GM23338 (cell line): ENCODE measurements around the gene SNRPD3. TPM values are rescaled to one million over a fixed set of nuclear protein-coding genes. Genes with fewer than 3 reads are reported as not detected.

Experiments used
- ATAC-seq: fragments of 200-7000 bp; cut with Tn5 transposase; 3 replicates; pipeline ENCODE4 v1.9.1; 2020
- DNase-seq: peaks from one replicate; pipeline ENCODE4 v3.0.0-alpha.2; 2015; ENCODE audit warnings: low spot score
- H2AFZ ChIP-seq: fragments of 200-600 bp; sonication (generic); 2 replicates; pipeline ENCODE4 v1.8.0; 2016; ENCODE audit warnings: antibody characterized with exemption, mild to moderate bottlenecking, moderate library complexity
- H3F3A ChIP-seq: fragments of 200-600 bp; sonication (generic); replicated peaks from 2 replicates; pipeline ENCODE4 v1.8.0; 2017; ENCODE audit warnings: antibody characterized with exemption, mixed run types, low read depth
- H3K27ac ChIP-seq: fragments of 200-600 bp; sonication (generic); 2 replicates; pipeline ENCODE4 v1.6.1; 2016; ENCODE audit warnings: low read depth
- H3K27me3 ChIP-seq: fragments of 200-600 bp; sonication (generic); 2 replicates; pipeline ENCODE4 v1.8.0; 2016; ENCODE audit warnings: mild to moderate bottlenecking, mixed run types, moderate library complexity; ENCODE audit not compliant: insufficient read depth
- H3K36me3 ChIP-seq: fragments of 200-600 bp; sonication (generic); 2 replicates; pipeline ENCODE4 v1.8.0; 2016; ENCODE audit warnings: mild to moderate bottlenecking; ENCODE audit not compliant: insufficient read depth
- H3K4me1 ChIP-seq: fragments of 200-600 bp; sonication (generic); 2 replicates; pipeline ENCODE4 v1.8.0; 2016; ENCODE audit warnings: mild to moderate bottlenecking, moderate library complexity; ENCODE audit not compliant: insufficient read depth
- H3K4me2 ChIP-seq: fragments of 200-600 bp; sonication (generic); 2 replicates; pipeline ENCODE4 v1.7.1; 2017; ENCODE audit warnings: mixed run types
- H3K4me3 ChIP-seq: fragments of 200-600 bp; sonication (generic); 2 replicates; pipeline ENCODE4 v1.6.1; 2016; ENCODE audit warnings: mixed run types
- H3K79me2 ChIP-seq: fragments of 200-600 bp; sonication (generic); replicated peaks from 2 replicates; pipeline ENCODE4 v1.8.0; 2017; ENCODE audit warnings: mild to moderate bottlenecking; ENCODE audit not compliant: insufficient read depth
- H3K9me2 ChIP-seq: fragments of 200-600 bp; sonication (generic); 2 replicates; pipeline ENCODE4 v1.8.0; 2017; ENCODE audit not compliant: insufficient read depth
- H4K20me1 ChIP-seq: fragments of 200-600 bp; sonication (generic); replicated peaks from 2 replicates; pipeline ENCODE4 v1.8.0; 2017; ENCODE audit warnings: mild to moderate bottlenecking; ENCODE audit not compliant: insufficient read depth
- H3K27ac Mint-ChIP-seq: 2 replicates; pipeline ENCODE4 v1.8.0; 2020; ENCODE audit warnings: inconsistent platforms, mild to moderate bottlenecking, moderate library complexity, mixed read lengths
- H3K27me3 Mint-ChIP-seq: 3 replicates; pipeline ENCODE4 v1.8.0; 2022; ENCODE audit warnings: low read depth, mild to moderate bottlenecking, moderate library complexity, mixed read lengths, inconsistent platforms; ENCODE audit not compliant: insufficient read depth, poor library complexity
- H3K36me3 Mint-ChIP-seq: 3 replicates; pipeline ENCODE4 v1.8.0; 2021; ENCODE audit warnings: low read depth, mild to moderate bottlenecking, inconsistent platforms, moderate library complexity, mixed read lengths
- H3K4me1 Mint-ChIP-seq: 3 replicates; pipeline ENCODE4 v1.8.0; 2020; ENCODE audit warnings: mild to moderate bottlenecking, inconsistent platforms, mixed read lengths
- H3K4me3 Mint-ChIP-seq: 3 replicates; pipeline ENCODE4 v1.8.0; 2021; ENCODE audit warnings: moderate library complexity, mild to moderate bottlenecking, inconsistent platforms, mixed read lengths
- H3K9me3 Mint-ChIP-seq: 3 replicates; pipeline ENCODE4 v1.8.0; 2020; ENCODE audit warnings: moderate library complexity, mild to moderate bottlenecking, inconsistent platforms, mixed read lengths
- CTCF ChIP-seq, 2 experiments: fragments of 200-600 bp in 1 of 2; sonication (generic) in 1 of 2; conservative IDR thresholded peaks; 2 replicates each; pipeline versions ENCODE4 v1.5.1 to v1.6.1; 2016 to 2017; ENCODE audit warnings: antibody characterized with exemption in 2 of 2, low read depth in 2 of 2, mild to moderate bottlenecking in 2 of 2, moderate library complexity in 1 of 2
- ETS1 ChIP-seq: IDR thresholded peaks from 2 replicates; pipeline ENCODE4 v1.6.1; 2016; ENCODE audit warnings: antibody characterized with exemption
- EZH2 ChIP-seq: fragments of 200-600 bp; sonication (generic); IDR thresholded peaks from one replicate; pipeline ENCODE4 v1.8.0; 2017; ENCODE audit warnings: antibody characterized with exemption, mild to moderate bottlenecking, low read depth; ENCODE audit not compliant: unreplicated experiment
- EZH2phosphoT487 ChIP-seq: fragments of 200-600 bp; sonication (generic); IDR thresholded peaks from one replicate; pipeline ENCODE4 v1.8.1; 2018; ENCODE audit warnings: antibody characterized with exemption; ENCODE audit not compliant: unreplicated experiment
- POLR2AphosphoS5 ChIP-seq: IDR thresholded peaks from 2 replicates; pipeline ENCODE4 v1.6.1; 2016; ENCODE audit warnings: antibody characterized with exemption, low read depth
- REST ChIP-seq: IDR thresholded peaks from one replicate; pipeline ENCODE4 v1.6.1; 2018; ENCODE audit warnings: antibody characterized with exemption; ENCODE audit not compliant: unreplicated experiment
- STAT1 ChIP-seq: IDR thresholded peaks from one replicate; pipeline ENCODE4 v1.6.1; 2016; ENCODE audit warnings: antibody characterized with exemption; ENCODE audit not compliant: unreplicated experiment
- ZNF114 ChIP-seq: fragments of 250-450 bp; sonication (Bioruptor Pico); IDR thresholded peaks from 2 replicates; pipeline ENCODE4 v1.5.0; 2020; ENCODE audit warnings: mild to moderate bottlenecking, moderate library complexity
- ZNF331 ChIP-seq: fragments of 250-450 bp; sonication (Bioruptor Pico); IDR thresholded peaks from 2 replicates; pipeline ENCODE4 v1.5.0; 2020; ENCODE audit warnings: low read depth, mild to moderate bottlenecking, moderate library complexity
- ZNF462 ChIP-seq: fragments of 250-450 bp; sonication (Bioruptor Pico); IDR thresholded peaks from 2 replicates; pipeline ENCODE4 v1.5.0; 2020; ENCODE audit warnings: mild to moderate bottlenecking, moderate library complexity
- polyA plus RNA-seq: library from polyadenylated mRNA; unstranded; fragments of >200 nt; fragmentation: Nextera tagmentation; extraction: Ambion mirVana; gene quantifications from 2 replicates; pipeline ENCODE4 v1.2.1, GENCODE V29; 2016
- total RNA-seq: library from RNA; depleted of rRNA; stranded (reverse); fragments of >200 nt; shearing (Covaris generic); gene quantifications from 2 replicates; pipeline ENCODE4 v1.2.3, GENCODE V29; 2014

SNRPD3 gene
- total and polyA plus RNA-seq, 2 experiments from 2014 or later, result 314 to 375 TPM

GRCh38 chr22:24540470-24540869 lies 15.3 kb upstream of the SNRPD3 start (continued):
- TF ChIP-seq ZNF462 (CRISPR knock-in tag), result no peak
- no peak for TF ChIP-seq STAT1
- no peak for TF ChIP-seq POLR2AphosphoS5
- TF ChIP-seq EZH2phosphoT487, result no peak
- TF ChIP-seq ETS1, result no peak
- no peak for TF ChIP-seq ZNF114 (CRISPR knock-in tag)

- Histone ChIP-seq H3K27ac (no peak overlapping the region), H2AFZ (no peak overlapping the region), H3K4me3 (no peak overlapping the region), H3K36me3 (no peaks in the 10 kb centered on the region; the same call in 1 of the 2 replicates), H3K4me2 (no peak overlapping the region), H4K20me1 (no peaks in the 10 kb centered on the region), H3K4me1 (no peaks in the 10 kb centered on the region), H3K27me3 (no peaks in the 10 kb centered on the region), H3K79me2 (no peaks in the 10 kb centered on the region), H3K9me2 (no peaks in the 10 kb centered on the region), H3F3A (no peaks in the 10 kb centered on the region)
- Mint-ChIP-seq H3K36me3 (peaks cover 42% of the 10 kb centered on the region), H3K4me3 (no peak overlapping the region), H3K27me3 (peaks cover 4% of the 10 kb centered on the region), H3K9me3 (no peaks in the 10 kb centered on the region), H3K27ac (no peak overlapping the region), H3K4me1 (no peaks in the 10 kb centered on the region)
- ATAC-seq (no peak), DNase-seq (no peak)
- TF ChIP-seq ETS1 (no peak), ZNF331 (CRISPR knock-in tag) (no peak), CTCF (conservative IDR thresholded peaks at IDR 0.05; ENCODE audit: low read depth in 2 of 2) (no peak), REST (no peak), EZH2 (no peak)
Measured at GRCh38 chr22:24541681-24542515, 13.9 kb upstream of the SNRPD3 start.
